Measurements from ENCODE around the gene PCF11.

The PCF11 gene

DNA sequence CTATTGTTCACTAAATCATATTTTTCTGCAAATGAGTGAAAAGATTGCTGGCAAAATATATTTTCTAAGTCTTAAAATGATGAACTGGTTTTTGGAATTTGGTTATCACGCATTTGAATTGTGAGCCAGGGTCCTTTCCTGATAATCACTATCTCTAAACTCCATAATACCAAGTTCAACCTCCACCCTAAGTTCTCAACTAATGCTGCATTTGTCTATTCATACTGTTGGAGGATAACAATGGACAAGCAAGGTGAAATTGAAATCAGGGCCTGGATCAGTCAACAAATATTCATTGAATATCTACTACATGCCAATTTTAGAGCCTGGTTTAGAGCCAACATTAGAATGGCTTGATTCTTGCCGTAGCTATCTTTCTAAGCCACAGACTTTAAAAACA lies 4.7 kb upstream of the PCF11 start:
- no peak for DNase-seq

- no peak for DNase-seq
These were observed 3.2 kb upstream of the PCF11 start for GRCh38 chr11:83153764-83154163.

DNA sequence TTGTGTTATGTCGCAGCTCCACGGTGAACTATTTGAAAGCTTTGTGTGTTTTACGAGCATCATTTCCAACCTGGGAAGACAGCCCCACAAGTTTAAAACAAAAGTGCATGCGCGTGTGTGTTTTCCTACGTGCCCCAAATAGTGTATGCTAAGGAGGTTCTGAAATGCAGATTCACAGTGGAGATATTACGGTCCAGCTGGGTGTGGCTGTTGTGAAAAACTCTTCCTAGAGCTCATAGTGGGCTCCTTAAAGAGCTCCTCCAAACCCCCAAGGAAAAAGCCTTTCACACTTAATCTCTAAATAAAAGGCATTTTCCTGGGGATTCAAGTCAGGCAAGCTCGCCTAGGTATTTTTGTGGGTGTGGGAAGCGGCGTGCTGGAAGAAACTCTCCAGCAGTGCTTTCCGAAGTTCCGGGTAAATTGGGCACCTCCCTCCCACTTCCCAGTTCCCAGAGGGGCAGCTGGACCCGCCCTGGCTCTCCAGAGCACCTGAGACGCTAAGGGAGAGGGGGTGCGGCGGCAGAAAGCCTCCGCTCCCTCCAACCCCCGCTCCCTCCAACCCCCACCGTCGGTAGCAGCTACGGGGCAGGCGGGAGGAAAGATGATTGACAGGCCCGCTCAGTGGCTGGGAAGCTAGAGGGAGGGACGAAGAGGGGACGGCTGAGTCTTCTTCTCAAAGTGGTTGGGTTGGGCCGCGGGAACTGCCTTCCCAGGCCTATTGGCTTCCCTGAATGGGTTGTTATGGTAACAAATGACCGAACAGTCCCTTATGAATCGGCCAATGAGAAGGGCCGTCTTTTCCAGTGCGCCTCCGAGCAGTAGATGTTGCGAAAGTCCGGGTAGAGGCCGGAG lies 561 bp upstream of the PCF11 start:
- DNase-seq: peak; percentile 100

- DNase-seq: peak; percentile 83
These were observed 844 bp downstream of the PCF11 start for GRCh38 chr11:83157594-83158356.

GRCh38 chr11:83158357-83158786 lies 1.4 kb downstream of the PCF11 start:
- DNase-seq: no peak

DNA sequence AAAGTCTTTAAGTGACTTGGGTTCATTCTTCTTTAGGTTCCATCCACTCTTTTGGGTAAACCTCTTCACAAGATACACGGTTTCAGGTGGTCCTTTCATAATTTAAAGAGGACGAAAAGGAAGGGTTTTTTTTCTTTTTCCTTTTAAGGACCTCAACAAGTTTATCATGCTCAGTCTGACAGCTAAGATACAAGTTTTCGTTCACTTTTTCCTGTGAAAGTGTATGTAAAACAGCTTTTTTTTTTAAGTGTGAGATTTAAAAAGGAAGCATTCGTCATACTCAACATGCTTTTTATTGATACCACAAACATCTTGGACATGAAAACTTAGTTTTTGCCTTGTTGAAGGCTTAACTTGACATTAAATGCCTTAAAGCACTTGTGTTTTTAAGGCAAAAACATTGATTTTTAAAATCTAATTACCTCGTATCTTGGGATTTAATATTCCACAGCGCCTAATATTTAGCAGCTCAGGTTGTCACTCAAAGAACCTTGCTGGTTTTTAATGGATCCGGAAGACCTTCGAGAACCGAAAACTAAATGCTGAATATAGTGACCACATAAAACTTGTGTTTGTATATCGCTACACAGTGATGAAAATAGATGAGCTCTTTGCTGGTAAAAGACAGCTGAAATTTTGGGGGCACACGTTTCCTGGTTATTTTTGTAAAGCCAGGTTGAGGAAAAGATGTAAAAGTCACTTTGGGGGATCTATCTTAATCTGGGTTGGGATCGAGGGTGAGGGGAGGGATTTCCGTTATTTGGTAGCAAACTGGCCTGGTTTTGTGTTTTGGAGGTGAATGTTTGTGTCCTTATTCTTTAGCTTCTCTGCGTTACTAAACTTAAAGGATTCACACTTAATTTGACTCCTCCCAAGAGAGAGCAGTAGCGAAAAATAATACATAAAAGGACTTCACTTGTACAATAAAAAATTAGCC lies 2.3 kb downstream of the PCF11 start:
- no peak for DNase-seq

GRCh38 chr11:83159902-83160865 lies 3.3 kb downstream of the PCF11 start:
- DNase-seq: peak; percentile 50

- DNase-seq: no peak
These were observed 4.8 kb downstream of the PCF11 start for GRCh38 chr11:83161610-83162199.

- no peak for DNase-seq
These were observed 5.4 kb downstream of the PCF11 start for GRCh38 chr11:83162377-83162776.

DNA sequence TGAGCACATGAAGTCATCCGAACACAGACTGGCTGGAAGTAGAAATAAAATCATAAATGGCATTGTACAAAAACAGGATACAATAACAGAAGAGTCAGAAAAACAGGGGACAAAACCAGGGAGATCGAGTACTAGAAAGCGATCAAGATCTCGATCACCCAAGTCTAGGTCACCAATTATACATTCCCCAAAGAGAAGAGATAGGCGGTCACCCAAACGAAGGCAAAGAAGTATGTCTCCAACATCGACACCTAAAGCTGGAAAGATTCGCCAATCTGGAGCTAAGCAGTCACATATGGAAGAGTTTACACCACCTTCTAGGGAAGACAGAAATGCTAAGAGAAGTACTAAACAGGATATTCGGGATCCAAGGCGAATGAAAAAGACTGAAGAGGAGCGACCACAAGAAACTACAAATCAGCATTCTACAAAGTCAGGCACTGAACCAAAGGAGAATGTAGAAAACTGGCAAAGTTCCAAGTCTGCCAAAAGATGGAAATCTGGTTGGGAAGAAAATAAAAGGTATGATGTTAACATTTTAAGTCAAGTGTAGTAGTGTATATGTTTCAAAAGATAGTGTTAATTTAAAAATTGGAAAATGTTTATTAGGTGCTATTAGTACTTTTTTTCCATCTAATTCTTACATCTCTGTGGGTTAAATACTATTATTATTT lies 9.4 kb downstream of the PCF11 start:
- no peak for DNase-seq

DNA sequence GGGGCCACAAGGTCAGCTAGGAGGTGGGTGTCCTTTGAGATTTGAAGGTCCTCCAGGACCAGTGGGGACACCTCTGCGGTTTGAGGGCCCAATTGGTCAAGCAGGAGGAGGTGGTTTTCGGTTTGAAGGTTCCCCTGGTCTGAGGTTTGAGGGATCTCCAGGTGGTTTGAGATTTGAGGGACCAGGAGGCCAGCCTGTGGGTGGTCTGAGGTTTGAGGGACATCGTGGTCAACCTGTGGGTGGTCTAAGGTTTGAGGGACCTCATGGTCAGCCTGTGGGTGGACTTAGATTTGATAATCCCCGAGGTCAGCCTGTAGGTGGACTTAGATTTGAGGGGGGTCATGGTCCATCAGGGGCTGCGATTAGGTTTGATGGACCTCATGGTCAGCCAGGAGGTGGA lies 11.8 kb downstream of the PCF11 start:
- DNase-seq: no peak

GRCh38 chr11:83170865-83171264 lies 13.9 kb downstream of the PCF11 start:
- no peak for DNase-seq

GRCh38 chr11:83172551-83172950 lies 15.6 kb downstream of the PCF11 start:
- DNase-seq: no peak

GRCh38 chr11:83174008-83174407 lies 17.1 kb downstream of the PCF11 start:
- no peak for DNase-seq

GRCh38 chr11:83175815-83176214 lies 18.9 kb downstream of the PCF11 start:
- no peak for DNase-seq

- no peak for DNase-seq
These were observed 24.9 kb downstream of the PCF11 start for GRCh38 chr11:83181815-83182214.

DNA sequence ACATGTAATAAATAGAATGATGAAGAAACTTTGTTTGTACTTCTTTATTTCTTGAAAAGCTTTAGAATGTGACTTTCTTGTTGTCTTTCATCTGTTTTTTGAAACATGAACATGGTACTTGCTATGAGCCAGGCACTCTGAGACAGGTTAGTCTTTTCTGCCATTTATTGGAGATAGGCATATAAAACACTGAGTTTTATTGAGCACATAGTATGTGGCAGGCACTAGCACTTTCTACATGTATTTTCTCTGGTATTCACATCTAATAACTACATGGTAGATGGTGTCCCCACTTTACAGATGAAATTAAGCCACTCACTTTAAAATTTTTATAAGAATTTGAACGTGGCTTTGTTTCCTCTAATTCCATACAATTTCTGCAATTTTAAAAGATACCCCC lies 28.8 kb downstream of the PCF11 start:
- DNase-seq: no peak

DNA sequence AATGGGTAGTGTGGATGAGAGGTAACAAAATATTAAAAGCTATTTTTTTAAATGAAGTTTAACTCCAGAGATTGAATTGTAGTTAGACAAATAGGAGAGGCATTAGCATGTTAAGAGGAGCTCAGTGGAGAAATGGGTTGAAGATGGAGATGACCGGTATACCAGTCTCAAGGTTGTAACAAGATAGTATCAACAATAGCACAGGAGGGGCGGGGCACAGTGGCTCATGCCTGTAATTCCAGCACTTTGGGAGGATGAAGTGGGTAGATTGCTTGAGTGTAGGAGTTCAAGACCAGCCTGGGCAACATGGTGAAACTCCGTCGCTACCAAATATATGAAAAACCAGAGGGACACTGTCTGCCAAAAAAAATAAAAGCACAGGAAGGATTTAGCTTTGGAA lies 30.5 kb downstream of the PCF11 start:
- no peak for DNase-seq

- no peak for DNase-seq
These were observed 34.6 kb downstream of the PCF11 start for GRCh38 chr11:83191491-83191890.

DNA sequence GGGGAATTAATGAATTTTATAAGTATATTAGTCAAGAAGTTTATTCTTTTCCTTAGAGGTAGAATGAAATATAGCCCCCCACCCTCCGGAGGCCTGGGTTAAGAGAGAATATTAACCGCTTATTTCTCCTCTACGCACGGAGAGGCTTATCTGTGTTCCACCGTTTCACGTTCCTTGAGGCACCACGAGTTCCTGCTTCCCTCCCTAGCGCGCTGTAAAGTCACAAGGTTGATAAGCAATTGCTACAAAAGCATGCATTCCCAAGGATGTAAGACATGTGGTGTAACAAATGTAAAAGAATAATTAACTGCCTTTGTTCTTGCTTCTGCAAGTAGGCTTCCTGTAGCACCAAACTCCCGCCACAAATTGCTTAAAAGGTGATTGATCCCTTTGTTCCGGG lies 35.1 kb downstream of the PCF11 start:
- no peak for DNase-seq

Data from DMS53 (cell line).